K562 (cell line): ENCODE data around the gene RAB7A. TPM values are rescaled to one million over a fixed set of nuclear protein-coding genes. Genes with fewer than 3 reads are reported as not detected.

Experiments used
- ATAC-seq: fragments of 200-7000 bp; cut with Tn5 transposase; 3 replicates; pipeline ENCODE4 v1.9.1; 2020; ENCODE audit warnings: moderate library complexity
- BruUV-seq: library from RNA; stranded (reverse); fragments of 400-500 nt; replicated peaks from 2 replicates; lab custom pipeline; 2021; lab: Mats Ljungman, UMichigan
- CTCF ChIA-PET: fragments of 300-600 bp; formaldehyde crosslinking; extraction: SDS; loops from one replicate; lab custom pipeline; 2021; ENCODE audit warnings: low intra/inter-chr PET ratio; lab: Yijun Ruan, JAX
- POLR2A ChIA-PET: fragments of 300-600, 350-650 bp; sonication (Branson Sonifier 250); formaldehyde crosslinking; extraction: SDS; loops from one replicate; lab custom pipeline; 2021; ENCODE audit warnings: antibody characterized with exemption, inconsistent platforms; lab: Yijun Ruan, JAX
- DNase-seq, 4 experiments: peaks; one replicate each; pipeline versions ENCODE4 v3.0.0 to v3.0.0-alpha.2; 2011 to 2018; ENCODE audit warnings: low spot score in 3 of 4, mixed read lengths in 3 of 4; ENCODE audit errors: extremely low read depth in 1 of 4
- FAIRE-seq: peaks from 2 replicates; lab custom pipeline; 2011; peaks lifted over from hg19 to GRCh38; lab: Jason Lieb, UNC
- H2AFZ ChIP-seq: 2 replicates; pipeline ENCODE4 v1.6.0; 2011; ENCODE audit warnings: low read depth, low read length, control low read depth, inconsistent platforms
- H3K27ac ChIP-seq: fragments of 200-600 bp; 3 replicates; pipeline ENCODE4 v1.8.0; 2011; ENCODE audit warnings: low read depth, mild to moderate bottlenecking, control low read depth, inconsistent platforms, low read length, moderate library complexity, mixed read lengths; ENCODE audit errors: extremely low read depth
- H3K27me3 ChIP-seq, 2 experiments: fragments of 300-600 bp in 1 of 2; 2 replicates in 1 of 2; 3 replicates in 1 of 2; pipeline versions ENCODE4 v1.6.0 to v1.8.0; 2011; ENCODE audit warnings: inconsistent platforms in 2 of 2, low read length in 2 of 2, mild to moderate bottlenecking in 1 of 2, mixed read lengths in 1 of 2, moderate library complexity in 1 of 2; ENCODE audit not compliant: control insufficient read depth in 2 of 2, insufficient read depth in 2 of 2
- H3K36me3 ChIP-seq: fragments of 300-600 bp; 3 replicates; pipeline ENCODE4 v1.8.0; 2011; ENCODE audit warnings: mild to moderate bottlenecking, low read length, inconsistent platforms; ENCODE audit not compliant: control insufficient read depth, insufficient read depth
- H3K4me1 ChIP-seq, 2 experiments: fragments of 200-600 bp in 1 of 2; replicated peaks in 1 of 2; 2 replicates in 1 of 2; 3 replicates in 1 of 2; pipeline versions ENCODE4 v1.5.1 to v1.8.0; 2011; ENCODE audit warnings: inconsistent platforms in 2 of 2, low read length in 2 of 2, mild to moderate bottlenecking in 1 of 2, mixed read lengths in 1 of 2, moderate library complexity in 1 of 2; ENCODE audit not compliant: control insufficient read depth in 2 of 2, insufficient read depth in 2 of 2
- H3K4me2 ChIP-seq: 2 replicates; pipeline ENCODE4 v1.6.1; 2011; ENCODE audit warnings: low read length, control low read depth, inconsistent platforms, mixed read lengths; ENCODE audit not compliant: insufficient read depth
- H3K4me3 ChIP-seq: fragments of 200-600 bp; sonication (generic), shearing (Covaris generic); 2 replicates; pipeline ENCODE4 v1.5.1; 2016; ENCODE audit warnings: control low read depth, inconsistent platforms
- H3K79me2 ChIP-seq: fragments of 200-600 bp; 3 replicates; pipeline ENCODE4 v1.8.0; 2011; ENCODE audit warnings: low read length, inconsistent platforms; ENCODE audit not compliant: control insufficient read depth, insufficient read depth
- H3K9ac ChIP-seq, 2 experiments: 2 replicates each; pipeline versions ENCODE4 v1.6.0 to v1.6.1; 2011; ENCODE audit warnings: low read depth in 2 of 2, low read length in 2 of 2, control low read depth in 1 of 2, inconsistent platforms in 1 of 2, mild to moderate bottlenecking in 1 of 2, mixed read lengths in 1 of 2; ENCODE audit not compliant: insufficient read depth in 1 of 2
- H3K9me1 ChIP-seq: one replicate; pipeline ENCODE4 v1.6.0; 2011; ENCODE audit warnings: inconsistent platforms, mild to moderate bottlenecking, low read length, moderate library complexity; ENCODE audit not compliant: control insufficient read depth, insufficient read depth
- H3K9me3 ChIP-seq: replicated peaks from 2 replicates; pipeline ENCODE4 v1.5.1; 2011; ENCODE audit warnings: low read depth, low read length, inconsistent platforms; ENCODE audit not compliant: control insufficient read depth, insufficient read depth
- H4K20me1 ChIP-seq: replicated peaks from 2 replicates; pipeline ENCODE4 v1.6.1; 2011; ENCODE audit warnings: low read length, inconsistent platforms, mixed read lengths; ENCODE audit not compliant: control insufficient read depth, insufficient read depth
- ARID2 ChIP-seq: fragments of 450-650 bp; IDR thresholded peaks from 2 replicates; pipeline ENCODE4 v1.6.1; 2017; ENCODE audit warnings: antibody characterized with exemption, mild to moderate bottlenecking
- ESRRA ChIP-seq: fragments of 450-650 bp; IDR thresholded peaks from 2 replicates; pipeline ENCODE4 v1.6.1; 2014; ENCODE audit warnings: low read depth, mild to moderate bottlenecking, moderate library complexity, borderline replicate concordance
- EWSR1 ChIP-seq: fragments of 450-650 bp; IDR thresholded peaks from 2 replicates; pipeline ENCODE4 v1.6.1; 2018; ENCODE audit warnings: borderline replicate concordance, mild to moderate bottlenecking, low read depth, moderate library complexity; ENCODE audit not compliant: partially characterized antibody
- GABPB1 ChIP-seq: sonication (generic); formaldehyde crosslinking; IDR thresholded peaks from 2 replicates; pipeline ENCODE4 v1.8.0; 2022; ENCODE audit warnings: mild to moderate bottlenecking, missing genetic modification reagents
- HIVEP1 ChIP-seq: fragments of 250-450 bp; sonication (Bioruptor Pico); IDR thresholded peaks from 2 replicates; pipeline ENCODE4 v1.4.0; 2020; ENCODE audit warnings: mild to moderate bottlenecking
- NCOR1 ChIP-seq: fragments of 450-650 bp; IDR thresholded peaks from 2 replicates; pipeline ENCODE4 v1.6.1; 2016; ENCODE audit warnings: mild to moderate bottlenecking, moderate library complexity
- PHF20 ChIP-seq: fragments of 450-650 bp; IDR thresholded peaks from 2 replicates; pipeline ENCODE4 v1.6.1; 2018; ENCODE audit not compliant: partially characterized antibody
- TFAP4 ChIP-seq: sonication (generic); formaldehyde crosslinking; IDR thresholded peaks from 2 replicates; pipeline ENCODE4 v1.8.0; 2022; ENCODE audit warnings: missing genetic modification reagents, mild to moderate bottlenecking, moderate library complexity, borderline replicate concordance
- ZNF143 ChIP-seq: sonication (generic); formaldehyde crosslinking; IDR thresholded peaks from 2 replicates; pipeline ENCODE4 v1.9.0; 2022; ENCODE audit warnings: mild to moderate bottlenecking, missing genetic modification reagents
- ZNF274 ChIP-seq: IDR thresholded peaks from 2 replicates; pipeline ENCODE4 v1.6.1; 2011; ENCODE audit warnings: low read depth, mild to moderate bottlenecking, low read length, moderate library complexity, borderline replicate concordance
- ZNF282 ChIP-seq: sonication (generic); formaldehyde crosslinking; IDR thresholded peaks from 2 replicates; pipeline ENCODE4 v1.8.1; 2023; ENCODE audit warnings: missing genetic modification reagents
- ZNF316 ChIP-seq: fragments of 450-650 bp; IDR thresholded peaks from 2 replicates; pipeline ENCODE4 v1.6.1; 2016
- ZNF695 ChIP-seq: fragments of 450-650 bp; formaldehyde crosslinking; IDR thresholded peaks from 2 replicates; pipeline ENCODE4 v1.4.0; 2020; ENCODE audit warnings: mild to moderate bottlenecking, moderate library complexity
- WGBS: fragments of 100-300 bp; shearing (Covaris generic); methylation state at CpG from one replicate; pipeline ENCODE4 v1.1.6; 2016; ENCODE audit warnings: low coverage, mixed read lengths; ENCODE audit not compliant: insufficient coverage; ENCODE audit errors: missing lambda C conversion rate; 5-methylcytosine and 5-hydroxymethylcytosine counted together
- in situ Hi-C: fragments of 300-500 bp; cut with MboI; formaldehyde crosslinking; loops from 4 replicates; pipeline ENCODE4 v1.15.0; 2018; ENCODE audit warnings: inconsistent platforms, mixed read lengths
- intact Hi-C: fragments of 100-400 bp; cut with micrococcal nuclease; formaldehyde crosslinking; loops from 2 replicates; pipeline ENCODE4 v1.14.2; 2022
- polyA plus RNA-seq, 8 experiments: library from polyadenylated mRNA; depleted of rRNA in 4 of 8; stranded (reverse) in 5 of 8; unstranded in 3 of 8; fragments of >200 nt; fragmentation: Nextera tagmentation in 2 of 8; fragmentation: Illumina TruSeq in 1 of 8; extraction: Ambion mirVana in 2 of 8; extraction: Trizol in 1 of 8; gene quantifications; 2 replicates each; pipeline versions ENCODE4 v1.2.1 to v1.2.3, GENCODE V29; 2011 to 2014; ENCODE audit warnings: inconsistent platforms in 1 of 8, missing spikeins in 1 of 8
- total RNA-seq, 7 experiments: library from RNA; depleted of rRNA in 6 of 7; stranded (reverse); fragments of >200 nt in 6 of 7; fragmentation: Illumina TruSeq in 2 of 7; extraction: Trizol in 2 of 7; gene quantifications; 2 replicates each; pipeline versions ENCODE4 v1.2.1 to v1.2.3, GENCODE V29; 2011 to 2021; ENCODE audit warnings: low replicate concordance in 1 of 7
- TF ChIP-seq, protein P1 (sequence below): sonication (generic); formaldehyde crosslinking; IDR thresholded peaks from 2 replicates; pipeline ENCODE4 v1.9.0; 2022; ENCODE audit warnings: mild to moderate bottlenecking, missing genetic modification reagents

The RAB7A gene
- total and polyA plus RNA-seq, 9 of the 15 experiments (the other 6 are each of a cell fraction or from before 2014, with no cell fraction given), result 30.9 to 204 (median 72.8) TPM

GRCh38 chr3:128679338-128679737, 46.6 kb upstream of the RAB7A start (continued):
- TF ChIP-seq ZNF274 (no peak), ESRRA (peak; percentile 79)

DNA sequence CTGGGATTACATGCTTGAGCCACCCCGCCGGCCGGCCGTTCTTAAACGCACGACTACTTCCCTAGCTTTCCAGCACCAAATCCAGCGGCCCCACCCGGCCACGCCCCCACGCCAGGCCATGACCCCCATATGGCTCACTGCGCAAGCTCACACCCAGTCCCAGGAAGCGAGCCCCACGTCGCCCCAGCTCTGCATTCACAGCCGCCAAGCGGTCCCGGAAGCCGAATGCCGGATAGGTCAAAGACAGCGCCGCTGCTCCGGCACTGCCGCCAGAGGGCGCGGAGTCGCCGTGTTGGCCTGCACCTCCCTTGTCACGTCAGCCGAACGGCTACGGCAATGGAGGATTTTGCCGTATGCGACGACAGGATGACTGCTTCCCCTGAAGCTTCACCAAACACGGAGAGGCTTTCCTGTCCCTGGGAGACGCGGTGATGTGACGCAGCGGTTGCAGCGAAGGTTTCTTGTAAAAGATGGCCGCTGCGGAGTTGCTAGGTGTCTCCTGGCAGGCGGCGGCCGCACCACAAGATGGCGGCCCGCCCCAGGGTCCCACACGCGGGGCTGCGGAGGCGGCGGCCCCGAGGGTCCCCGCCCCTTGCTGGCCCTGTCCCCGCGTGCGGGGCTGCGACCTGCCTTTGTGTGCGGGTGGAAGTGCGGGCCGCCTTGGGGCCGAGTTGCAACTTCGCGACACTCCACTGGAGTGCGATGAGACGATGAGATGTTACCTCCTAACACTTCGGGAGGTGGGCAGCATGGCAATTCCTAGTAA, 45.2 kb upstream of the RAB7A start:
- ATAC-seq (peak; percentile 99), FAIRE-seq (peak; percentile 87), DNase-seq (peak; percentile 92 to 97 (median 94))
- intact Hi-C loops, result loop anchor here (1.0 to 5.0 kb wide), 3 partner anchors 46 to 167 kb away; partner anchors contain the start of gene RAB7A
- H3K36me3 ChIP-seq, result no peaks in the 10 kb centered on the region
- CTCF ChIA-PET, result interaction anchor here (1.0 to 2.5 kb wide), 3 partner anchors 105 to 166 kb away, joined by 3 to 12 read pairs (median 3); no protein-coding TSS in a partner anchor
- peak overlapping the region; percentile 100 for H2AFZ ChIP-seq
- H3K27me3 ChIP-seq, result no peaks in the 10 kb centered on the region
- POLR2A ChIA-PET, result interaction anchor here (0.6 to 1.7 kb wide), 17 partner anchors 9 to 693 kb away, joined by 3 to 10 read pairs (median 4); partner anchors contain the start of gene RPN1
- peaks cover 6 to 8% of the 10 kb centered on the region in 2 experiments; a peak in 4 of 5 replicates for H3K4me1 ChIP-seq
- H3K9me1 ChIP-seq, result no peaks in the 10 kb centered on the region
- peak overlapping the region; percentile 100 for H3K27ac ChIP-seq
- H3K9me3 ChIP-seq, result no peaks in the 10 kb centered on the region
- WGBS, result under 1% methylated on average over 44 of the region's 67 CpGs
- in situ Hi-C loops, result no loop called here
- peak overlapping the region; percentile 98 for H3K4me2 ChIP-seq
- BruUV-seq, result TSS peak; percentile 84
- peak overlapping the region; percentile 89 to 99 for H3K9ac ChIP-seq
- no peaks in the 10 kb centered on the region for H4K20me1 ChIP-seq
- peak overlapping the region; percentile 49 for H3K4me3 ChIP-seq
- peaks cover 4% of the 10 kb centered on the region; the same call in 1 of the 3 replicates for H3K79me2 ChIP-seq
- TF ChIP-seq ZNF282 (CRISPR knock-in tag) (no peak), PHF20 (peak; percentile 74), ARID2 (no peak), EWSR1 (no peak), ZNF143 (CRISPR knock-in tag) (no peak), ZNF316 (no peak), HIVEP1 (CRISPR knock-in tag) (no peak), GABPB1 (peak; percentile 93), NCOR1 (peak; percentile 15; the same call in 1 of the 2 replicates), ZNF695 (CRISPR knock-in tag) (no peak), TFAP4 (CRISPR knock-in tag) (peak; percentile 87; the same call in 1 of the 2 replicates)
- TF ChIP-seq, protein P1, sequence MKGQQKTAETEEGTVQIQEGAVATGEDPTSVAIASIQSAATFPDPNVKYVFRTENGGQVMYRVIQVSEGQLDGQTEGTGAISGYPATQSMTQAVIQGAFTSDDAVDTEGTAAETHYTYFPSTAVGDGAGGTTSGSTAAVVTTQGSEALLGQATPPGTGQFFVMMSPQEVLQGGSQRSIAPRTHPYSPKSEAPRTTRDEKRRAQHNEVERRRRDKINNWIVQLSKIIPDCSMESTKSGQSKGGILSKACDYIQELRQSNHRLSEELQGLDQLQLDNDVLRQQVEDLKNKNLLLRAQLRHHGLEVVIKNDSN (CRISPR knock-in tag), result no peak
